MM.1S (cell line): ENCODE results near the gene GUCD1.

Source experiments
- CTCF ChIP-seq: fragments of 300-600 bp; sonication (generic); IDR thresholded peaks from 2 replicates; pipeline ENCODE4 v1.5.1; 2016; ENCODE audit warnings: antibody characterized with exemption, low read length, mixed read lengths
- EZH2 ChIP-seq: fragments of 300-600 bp; sonication (generic); optimal IDR thresholded peaks from 2 replicates; pipeline ENCODE3; 2017; ENCODE audit warnings: low read depth, mild to moderate bottlenecking, antibody characterized with exemption, low read length, mixed read lengths
- EZH2phosphoT487 ChIP-seq: fragments of 300-600 bp; sonication (generic); IDR thresholded peaks from 2 replicates; pipeline ENCODE4 v1.6.1; 2018; ENCODE audit warnings: antibody characterized with exemption, low read length

GRCh38 chr22:24542641-24543040, 12.3 kb downstream of the GUCD1 start:
- TF ChIP-seq CTCF: no peak
- TF ChIP-seq EZH2: no peak
- TF ChIP-seq EZH2phosphoT487: no peak
